K562 (cell line): ENCODE results near the gene DBNL.

Source experiments
- ARHGAP35 ChIP-seq: fragments of 450-650 bp; IDR thresholded peaks from 2 replicates; pipeline ENCODE4 v1.6.1; 2018; ENCODE audit not compliant: partially characterized antibody
- CXXC5 ChIP-seq: fragments of 250-450 bp; sonication (Bioruptor Pico); IDR thresholded peaks from 2 replicates; pipeline ENCODE4 v1.8.0; 2022; ENCODE audit warnings: inconsistent platforms, mild to moderate bottlenecking, moderate library complexity
- DMBX1 ChIP-seq: fragments of 250-450 bp; sonication (Bioruptor Pico); IDR thresholded peaks from 2 replicates; pipeline ENCODE4 v1.8.0; 2022; ENCODE audit warnings: inconsistent platforms, mild to moderate bottlenecking, moderate library complexity, borderline replicate concordance
- HDAC2 ChIP-seq: fragments of 450-650 bp; IDR thresholded peaks from 2 replicates; pipeline ENCODE4 v1.6.1; 2016; ENCODE audit warnings: mild to moderate bottlenecking
- STAT6 ChIP-seq: sonication (generic); formaldehyde crosslinking; IDR thresholded peaks from 2 replicates; pipeline ENCODE4 v1.8.1; 2023; ENCODE audit warnings: mild to moderate bottlenecking, missing genetic modification reagents
- ZNF24 ChIP-seq: fragments of 450-650 bp; IDR thresholded peaks from 2 replicates; pipeline ENCODE4 v1.6.1; 2016
- ZNF592 ChIP-seq: fragments of 450-650 bp; IDR thresholded peaks from 2 replicates; pipeline ENCODE4 v1.6.1; 2017; ENCODE audit warnings: antibody characterized with exemption, mild to moderate bottlenecking

GRCh38 chr7:44106311-44107065 lies 62.0 kb downstream of the DBNL start:
- TF ChIP-seq CXXC5 (CRISPR knock-in tag) (no peak), ZNF592 (no peak), ZNF24 (no peak), STAT6 (CRISPR knock-in tag) (no peak), ARHGAP35 (no peak), DMBX1 (CRISPR knock-in tag) (no peak), HDAC2 (no peak)
